Renal cortex interstitium (tissue), 15 donors: ENCODE measurements around the gene LONRF3. TPM values are rescaled to one million over a fixed set of nuclear protein-coding genes. Genes with fewer than 3 reads are reported as not detected.
A peak's percentile ranks its signal among the peaks of the same experiment; 100 is the strongest.

Experiments used
- DNase-seq, 11 donors: peaks; one replicate each; pipeline ENCODE4 v3.0.0-alpha.2; 2013; ENCODE audit warnings: low read depth in 9 of 11, low spot score in 4 of 11; ENCODE audit errors: extremely low read depth in 1 of 11
- long read RNA-seq, 16 experiments: transcript quantifications; one replicate each; lab custom pipeline, GENCODE V29; 2026
- polyA plus RNA-seq, 3 donors: library from polyadenylated mRNA; unstranded; fragments of 120-200 nt; gene quantifications; one replicate each; pipeline ENCODE4 v1.2.1, GENCODE V29; 2013; ENCODE audit not compliant: insufficient read length in 3 of 3

LONRF3 gene
- under 1 TPM; 0.85 to 1.00 (median 1.00) TPM for polyA plus RNA-seq
- long read RNA-seq, donor 1 = 0 reads
- long read RNA-seq, donor 2 = 0 reads
- long read RNA-seq, donor 3 = 0 reads
- long read RNA-seq, donor 4 = 0 reads
- long read RNA-seq, donor 5 = 0 reads
- long read RNA-seq, donor 6 = 0 reads
- long read RNA-seq, donor 7 = 0 reads
- long read RNA-seq, donor 8 = 0 reads
- long read RNA-seq, donor 9 = 0 reads
- long read RNA-seq, donor 10 = 0 reads
- long read RNA-seq, donor 11 = 0 reads
- long read RNA-seq, donor 12 = 0 reads
- long read RNA-seq, donor 13 = 0 reads
- long read RNA-seq, donor 14 = 0 reads
- long read RNA-seq, donor 15 = 0 reads
- long read RNA-seq, donor 16 = 0 reads

DNA sequence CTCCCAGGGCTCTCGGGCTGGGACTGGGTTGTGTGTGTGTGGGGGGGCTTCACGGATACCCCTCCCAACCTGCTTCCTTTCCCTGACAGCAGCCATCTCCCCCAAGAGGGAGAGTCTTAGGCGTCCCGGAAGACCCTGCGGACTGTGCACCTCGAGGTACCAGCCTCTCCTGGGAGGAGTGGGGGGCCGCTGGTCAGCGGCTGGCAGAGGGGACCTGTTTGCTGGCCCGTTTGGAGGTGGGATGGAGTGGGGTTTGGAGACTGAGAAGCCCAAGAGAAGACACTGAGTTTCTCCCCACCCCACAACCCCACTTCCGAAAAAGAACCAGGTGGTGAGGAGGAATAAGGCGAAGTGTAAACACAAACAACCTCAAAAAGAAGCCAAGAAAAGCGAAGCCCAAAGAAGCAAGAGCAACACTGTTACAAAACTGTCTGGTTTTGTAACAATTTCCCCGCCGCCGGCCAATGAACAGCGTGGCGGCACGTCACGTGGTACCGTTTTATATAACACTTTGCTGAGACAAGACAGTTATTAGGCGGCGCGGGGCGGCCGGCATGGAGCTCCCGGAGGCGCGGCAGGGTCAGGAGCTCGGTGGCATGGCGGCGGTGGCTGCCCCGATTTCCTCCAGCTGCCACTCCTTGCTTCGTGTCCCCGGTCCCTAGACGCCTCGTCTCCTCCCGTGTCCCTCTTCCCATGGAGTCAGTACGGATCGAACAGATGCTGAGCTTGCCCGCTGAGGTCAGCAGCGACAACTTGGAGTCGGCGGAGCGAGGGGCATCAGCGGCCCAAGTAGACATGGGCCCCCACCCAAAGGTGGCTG is at the start of gene LONRF3:
Gene LONRF3, plus strand, starts transcription at position 531 of the 820 bp plus-strand sequence. Its CDS starts 163 bp downstream, at position 694.
- DNase-seq = peak in 1 of 11 donors; percentile 12

DNA sequence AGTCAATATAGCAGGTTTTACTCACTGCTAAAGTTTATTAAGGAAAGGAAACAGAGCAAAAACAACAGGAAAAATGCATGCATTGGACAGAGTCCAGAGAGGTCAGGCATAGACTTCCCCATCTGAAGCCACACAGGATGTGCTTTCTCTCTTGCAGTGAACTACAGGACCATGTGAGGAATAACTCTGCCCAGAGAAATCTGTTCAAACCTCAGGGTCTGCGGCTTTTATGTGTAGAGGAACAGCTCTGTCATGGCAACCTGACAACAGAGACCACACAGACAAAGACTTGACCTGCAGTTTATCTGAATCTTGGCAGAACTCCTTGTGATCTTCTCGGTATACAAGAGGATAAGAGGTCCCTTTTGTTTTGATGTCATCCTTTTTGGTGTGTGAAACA is 46.3 kb upstream of the LONRF3 start:
- DNase-seq = peak in 7 of 11 donors; percentile 0 to 5 (median 2)

DNA sequence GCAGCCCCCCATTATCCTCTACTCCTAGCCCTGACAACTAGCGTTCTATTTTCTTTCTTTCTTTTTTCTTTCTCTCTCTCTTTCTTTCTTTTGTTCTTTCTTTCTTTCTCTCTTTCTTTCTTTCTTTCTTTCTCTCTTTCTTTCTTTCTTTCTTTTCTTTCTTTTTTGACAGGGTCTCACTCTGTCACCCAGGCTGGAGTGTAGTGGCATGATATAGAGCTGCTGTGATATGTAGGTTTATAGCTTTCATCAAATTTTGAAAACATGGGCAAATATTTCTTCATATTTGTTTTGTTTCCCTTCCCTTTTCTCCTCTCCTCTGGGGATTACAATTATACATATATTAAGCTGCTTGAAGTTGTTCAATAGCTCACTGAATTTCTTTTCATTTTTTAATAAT is 39.1 kb upstream of the LONRF3 start:
- DNase-seq = no peak

DNA sequence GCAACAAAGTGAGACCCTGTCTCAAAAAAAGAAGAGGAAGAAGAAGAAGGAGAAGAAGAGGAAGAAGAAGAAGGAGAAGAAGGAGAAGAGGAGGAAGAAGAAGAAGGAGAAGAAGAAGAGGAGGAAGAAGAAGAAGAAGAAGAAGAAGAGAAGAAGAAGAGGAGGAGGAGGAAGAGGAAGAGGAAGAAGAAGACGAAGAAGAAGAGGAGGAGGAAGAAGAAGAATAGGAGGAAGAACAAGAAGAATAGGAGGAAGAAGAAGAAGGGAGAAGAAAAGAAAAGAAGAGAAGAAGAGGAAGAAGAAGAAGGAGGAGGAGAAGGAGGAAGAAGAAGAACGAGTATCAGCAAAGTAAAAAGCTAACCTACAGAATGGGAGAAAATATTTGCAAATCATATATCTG is 33.3 kb upstream of the LONRF3 start:
- no peak for DNase-seq

DNA sequence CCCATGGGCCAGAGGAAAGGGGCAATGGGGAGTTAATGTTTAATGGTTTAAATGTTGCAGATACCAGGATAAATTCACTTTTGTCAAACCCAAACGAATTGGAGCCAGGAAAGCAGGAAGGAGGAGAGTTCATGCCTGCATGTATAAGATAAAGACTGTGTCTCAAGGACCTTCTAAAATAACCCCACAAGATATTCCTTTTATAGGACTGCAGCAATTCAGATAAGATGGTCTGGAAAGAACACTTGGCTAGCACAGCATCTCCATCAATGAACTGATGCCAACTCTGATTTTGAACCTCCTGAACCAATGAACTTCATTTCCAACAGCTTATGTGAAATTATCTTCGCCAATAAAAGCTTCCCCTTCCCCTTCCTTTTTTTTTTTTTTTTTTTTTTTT is 31.3 kb upstream of the LONRF3 start:
- no peak for DNase-seq

DNA sequence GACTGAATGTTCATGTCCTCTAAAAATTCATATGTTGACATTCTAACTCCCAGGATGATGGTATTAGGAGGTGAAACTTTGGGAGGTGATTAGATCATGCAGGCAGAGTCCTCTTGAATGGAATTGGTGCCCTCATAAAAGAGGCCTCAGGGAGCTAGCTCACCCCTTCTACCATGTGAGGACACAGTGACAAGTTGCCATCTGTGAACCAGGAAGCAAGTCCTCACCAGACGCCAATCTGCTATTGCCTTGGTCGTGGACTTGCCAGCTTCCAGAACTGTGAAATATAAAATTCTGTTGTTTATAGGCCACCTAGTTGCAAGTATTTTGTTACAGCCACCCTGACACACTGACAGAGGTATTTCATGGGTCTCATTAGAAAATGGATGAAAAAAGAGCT is 28.5 kb upstream of the LONRF3 start:
- no peak for DNase-seq

DNA sequence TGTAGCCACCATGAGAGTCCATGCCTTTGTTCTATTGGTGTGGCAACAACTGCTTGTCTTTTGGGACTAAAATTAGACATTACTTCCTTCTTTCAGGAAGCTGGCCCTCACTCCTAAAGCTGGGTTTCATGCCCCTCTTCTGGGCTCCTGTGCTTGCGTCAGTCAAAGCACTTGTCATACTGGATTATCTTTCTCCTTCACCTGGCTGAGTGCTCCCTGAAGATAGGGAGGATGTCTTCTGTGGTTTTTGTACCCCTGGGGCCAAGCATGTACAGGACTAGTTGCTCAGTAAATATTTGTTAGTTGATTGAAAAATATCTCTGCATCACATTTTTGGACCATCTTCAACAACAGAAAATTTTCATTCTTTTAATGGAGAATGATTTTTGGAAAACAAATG is 26.1 kb upstream of the LONRF3 start:
- DNase-seq = no peak

DNA sequence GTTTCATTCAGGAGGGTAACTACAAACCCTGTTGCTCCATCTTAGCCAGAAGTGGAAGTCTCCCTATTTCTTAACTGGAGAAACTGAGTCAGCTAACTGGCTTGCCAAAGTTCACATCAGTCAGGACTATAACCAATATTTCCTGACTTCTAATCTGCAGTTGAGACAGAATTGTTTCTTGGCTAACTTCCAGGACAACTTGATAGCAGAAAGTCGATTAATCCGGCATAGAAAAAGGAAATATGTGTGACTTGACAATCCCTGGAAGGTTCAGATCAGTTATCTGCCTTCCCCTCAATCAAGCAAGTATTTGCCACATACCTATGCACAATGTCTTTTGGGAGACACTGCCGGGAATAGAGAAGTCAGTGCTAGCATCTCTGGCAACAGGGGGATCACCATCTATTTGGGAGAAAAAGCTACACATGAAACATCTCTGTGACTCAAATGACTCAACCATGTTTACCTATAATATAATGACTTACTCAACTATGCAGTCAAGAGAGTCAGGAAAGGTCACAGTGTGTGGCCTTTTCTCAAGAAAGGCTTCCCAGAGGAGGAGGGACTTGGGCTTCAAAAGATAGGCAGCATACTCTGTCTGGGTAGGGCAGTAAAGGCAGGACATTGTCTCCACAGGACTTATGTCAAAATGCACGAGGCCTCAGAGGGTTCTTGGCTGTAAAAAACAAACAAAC is 12.4 kb upstream of the LONRF3 start:
- DNase-seq = no peak

DNA sequence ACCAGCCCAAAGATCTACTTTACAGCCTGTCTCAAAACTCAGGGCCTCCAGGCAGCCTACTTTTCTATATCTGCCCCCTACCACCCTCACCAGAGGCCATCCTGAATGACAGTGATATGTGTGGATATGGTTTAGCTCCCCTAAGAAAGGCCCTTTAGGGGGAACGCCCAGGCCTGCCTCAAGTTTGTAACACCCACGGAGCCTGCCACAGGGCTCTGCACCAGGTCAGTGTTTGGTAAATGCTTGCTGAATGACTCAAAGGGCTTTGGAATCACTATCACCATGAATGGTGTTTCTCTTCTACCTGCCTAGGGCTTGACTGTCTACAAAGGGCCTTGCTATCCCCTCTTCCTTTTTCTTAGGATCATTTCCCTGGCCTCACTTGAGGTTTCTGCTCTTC is 11.3 kb upstream of the LONRF3 start:
- no peak for DNase-seq

DNA sequence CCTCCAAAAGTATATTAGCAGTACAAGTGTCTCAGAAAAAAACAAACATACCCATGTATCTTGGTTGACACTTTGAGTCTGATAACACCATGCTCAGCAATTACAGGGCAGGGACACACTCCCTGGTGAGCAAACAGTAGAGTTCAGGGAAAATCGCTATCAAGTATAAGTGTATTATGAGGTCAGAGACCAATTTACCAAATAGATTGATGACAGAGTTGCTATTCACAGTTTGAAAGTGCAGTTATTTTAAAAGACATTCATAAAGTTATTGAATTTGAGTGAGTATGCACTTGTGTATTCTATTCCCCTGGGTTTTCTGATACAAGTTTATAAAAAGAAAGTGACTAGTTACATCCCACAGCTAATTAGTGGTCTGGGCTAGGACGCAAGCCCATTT is 10.2 kb upstream of the LONRF3 start:
- no peak for DNase-seq

DNA sequence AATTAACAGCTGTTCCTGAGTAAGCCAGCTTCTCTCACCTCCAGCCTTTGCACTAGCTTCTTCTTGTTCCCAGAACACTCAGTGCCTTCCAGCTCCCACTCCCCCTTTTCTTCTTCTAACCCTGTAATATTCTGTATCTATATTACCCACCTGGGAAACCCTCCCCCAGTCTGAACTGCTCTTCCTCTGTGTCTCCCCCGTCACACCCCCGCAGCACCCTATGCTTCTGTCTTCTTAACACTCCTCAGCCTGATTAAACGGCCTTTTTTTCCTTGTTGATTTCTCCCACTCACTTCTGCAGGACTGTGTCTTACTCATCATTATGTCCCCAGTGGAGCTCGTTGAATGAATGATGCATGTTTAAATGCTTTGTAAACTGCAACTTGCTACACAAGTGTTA is 9.0 kb upstream of the LONRF3 start:
- no peak for DNase-seq

DNA sequence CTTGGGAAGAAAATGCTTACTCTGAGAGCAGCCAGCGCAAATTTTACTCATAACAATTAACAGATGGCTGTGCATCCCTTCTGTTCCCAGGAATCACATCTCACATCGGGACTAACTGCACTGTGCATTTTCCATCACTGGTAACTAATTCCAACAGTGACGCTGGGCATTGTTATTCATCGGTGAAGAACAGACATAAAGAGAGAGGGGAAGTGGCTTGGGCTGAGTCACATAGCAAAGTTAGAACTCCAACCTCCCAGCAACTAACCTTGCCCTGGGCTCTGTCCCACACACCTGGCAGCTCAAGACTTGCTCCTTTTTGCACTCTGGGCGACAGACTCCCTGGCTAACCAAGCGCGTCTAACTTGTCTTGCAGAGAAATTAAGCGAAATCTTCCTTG is 6.4 kb upstream of the LONRF3 start:
- no peak for DNase-seq

DNA sequence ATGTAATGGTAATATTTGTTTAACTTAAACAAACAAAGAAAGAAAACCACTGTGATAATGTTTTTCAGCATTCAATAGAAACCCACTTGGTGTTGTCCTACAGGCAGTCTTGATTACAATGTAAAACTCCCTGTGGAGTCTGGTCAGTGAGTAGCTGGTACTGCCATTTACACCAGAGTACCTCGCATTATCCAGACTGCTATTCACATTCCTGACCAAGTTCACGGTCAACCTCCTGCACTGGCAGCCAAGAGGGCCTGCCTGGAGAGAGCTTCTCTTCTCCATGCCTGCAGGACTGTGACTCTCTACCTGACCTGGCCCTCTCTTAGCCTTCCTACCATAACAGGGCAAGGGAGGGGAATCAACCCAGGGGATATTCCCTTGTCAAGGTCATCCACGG is 2.9 kb upstream of the LONRF3 start:
- DNase-seq = no peak

DNA sequence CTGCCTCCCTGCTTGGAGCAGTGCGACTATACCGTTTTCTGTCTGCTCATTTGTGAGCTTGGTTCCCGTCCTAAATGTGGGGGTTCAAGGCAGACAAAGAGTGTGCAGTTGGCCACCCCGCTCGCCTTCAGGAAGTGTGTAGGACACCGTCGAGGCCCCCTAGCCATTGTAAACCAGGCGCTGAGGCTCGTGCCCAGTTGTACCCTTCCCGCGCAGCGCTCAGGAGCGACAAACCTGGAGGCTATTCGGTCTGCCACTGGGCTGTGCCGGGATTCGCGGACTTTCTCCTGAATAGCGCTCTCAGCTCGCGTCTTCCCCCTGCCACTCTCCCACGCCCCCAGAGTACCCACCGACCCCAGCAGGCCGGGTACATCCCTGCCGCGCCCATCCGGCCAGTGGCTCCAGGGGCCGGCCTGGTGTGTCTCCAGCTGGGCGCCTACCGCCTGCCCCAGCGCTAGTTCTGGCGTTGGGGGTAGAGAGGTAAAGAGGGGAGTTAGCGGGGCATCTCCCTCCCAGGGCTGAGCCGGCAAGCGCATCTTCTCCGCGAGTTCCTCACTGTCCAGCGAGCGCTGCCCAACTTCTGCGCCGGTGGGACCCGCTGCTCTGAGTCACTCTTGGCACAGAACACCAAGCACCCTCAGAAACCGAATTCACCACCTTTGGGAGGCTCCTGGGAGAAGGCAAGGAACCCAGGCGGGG is 880 bp upstream of the LONRF3 start:
- no peak for DNase-seq

DNA sequence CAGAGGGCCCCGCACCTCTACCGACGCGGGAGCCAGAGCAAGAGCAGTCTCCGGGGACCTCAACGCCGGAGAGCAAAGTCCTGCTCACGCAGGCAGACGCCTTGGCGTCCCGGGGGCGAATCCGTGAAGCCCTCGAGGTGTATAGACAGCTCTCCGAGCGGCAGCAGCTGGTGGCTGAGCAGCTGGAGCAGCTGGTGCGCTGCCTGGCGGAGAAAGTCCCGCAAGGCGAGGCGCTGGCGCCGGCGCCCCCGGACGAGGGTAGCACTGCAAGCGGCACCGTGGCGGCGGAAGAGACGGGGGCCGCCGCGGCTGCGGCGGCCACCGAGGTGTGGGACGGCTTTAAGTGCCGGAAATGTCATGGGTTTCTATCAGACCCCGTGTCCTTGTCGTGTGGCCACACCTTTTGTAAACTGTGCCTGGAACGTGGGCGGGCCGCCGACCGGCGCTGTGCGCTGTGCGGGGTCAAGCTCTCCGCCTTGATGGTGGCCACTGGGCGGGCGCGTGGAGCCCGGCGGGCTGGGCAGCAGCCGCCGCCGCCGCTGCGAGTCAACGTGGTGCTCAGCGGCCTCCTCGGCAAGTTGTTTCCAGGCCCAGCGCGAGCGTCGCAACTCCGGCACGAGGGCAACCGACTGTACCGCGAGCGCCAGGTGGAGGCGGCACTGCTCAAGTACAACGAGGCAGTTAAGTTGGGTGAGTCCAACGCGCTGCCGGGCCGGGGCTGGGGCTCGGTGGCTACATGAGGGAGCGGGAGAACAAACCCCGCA is 672 bp downstream of the LONRF3 start:
- peak in 1 of 11 donors; percentile 12 for DNase-seq

DNA sequence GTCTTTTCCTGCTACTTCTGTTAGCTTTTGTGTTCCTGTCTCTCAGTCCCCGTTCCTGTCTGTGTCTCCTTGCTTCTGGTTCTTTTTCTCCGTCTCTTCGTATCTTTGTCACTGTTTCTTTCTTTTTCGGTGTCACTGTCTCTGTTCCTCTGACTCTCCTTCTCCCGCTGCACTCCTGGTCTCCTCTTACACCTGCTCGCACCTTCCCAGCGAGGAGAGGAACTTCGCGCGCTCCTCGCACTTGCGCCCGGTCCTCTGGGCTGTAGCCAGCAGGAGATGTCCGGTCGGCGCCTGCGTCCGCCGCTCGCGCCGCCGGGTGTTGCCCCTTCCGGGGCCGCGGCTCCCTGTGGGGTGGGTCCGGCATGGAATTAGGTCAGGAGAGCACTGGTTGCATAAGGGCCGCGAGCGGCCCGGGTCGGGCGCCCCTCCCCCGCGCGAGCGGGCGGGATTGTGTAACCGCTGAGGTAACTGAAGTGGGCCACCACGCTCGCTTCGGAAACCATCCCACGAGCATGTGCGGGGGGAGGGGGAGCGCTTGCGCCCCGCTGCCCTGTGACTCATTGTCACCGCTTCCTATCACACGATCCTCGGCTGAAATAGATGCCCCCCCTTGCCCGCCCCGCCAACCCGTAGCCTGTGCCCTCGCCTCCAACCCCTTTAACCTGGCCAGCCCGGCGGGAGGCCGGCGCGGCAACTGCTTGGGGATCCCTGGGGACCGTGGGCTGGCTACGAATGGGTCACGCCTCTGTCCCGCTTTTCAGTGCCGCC is 1.6 kb downstream of the LONRF3 start:
- DNase-seq = peak in 2 of 11 donors; percentile 5 to 18

DNA sequence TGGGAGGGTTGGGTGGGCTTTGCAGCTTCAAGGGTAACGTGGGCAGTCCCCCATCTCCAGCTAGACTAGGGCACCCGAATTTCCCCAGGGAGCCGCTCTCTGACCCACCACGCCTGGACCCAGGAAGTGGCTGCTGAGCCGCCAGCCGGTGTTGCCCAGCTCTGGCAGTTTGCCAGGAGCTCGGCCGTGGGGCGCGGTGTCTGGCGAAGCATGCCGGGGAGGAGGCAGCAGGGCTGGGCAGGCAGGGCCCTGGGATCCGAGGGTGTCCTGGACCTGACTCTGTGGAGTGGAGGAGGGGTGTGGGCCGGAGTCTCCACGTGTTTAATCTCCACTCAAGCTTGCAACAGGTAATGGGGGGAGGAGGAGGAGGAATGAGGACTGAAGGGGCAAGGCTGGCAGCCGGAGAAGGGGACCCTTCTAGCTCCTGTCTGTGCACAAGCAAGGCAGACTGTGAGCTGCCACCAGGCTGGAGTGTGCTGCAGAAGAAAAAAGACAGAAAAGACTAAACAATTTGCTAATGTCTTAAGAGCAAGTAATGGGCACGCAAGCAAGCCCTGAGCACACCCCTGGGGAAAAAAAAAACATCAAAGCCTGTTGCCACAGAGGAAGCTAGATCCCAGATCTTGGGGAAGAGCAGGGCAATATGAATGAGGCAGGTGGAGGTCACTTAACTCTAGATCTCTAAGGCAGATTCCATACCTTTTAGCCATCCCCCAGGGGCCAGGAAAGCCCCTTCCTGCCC is 2.4 kb downstream of the LONRF3 start:
- peak in 2 of 11 donors; percentile 25 to 26 for DNase-seq
